GM19463 (cell line): ENCODE results near the gene CNDP1.

ENCODE experiments used
- ATAC-seq: cut with Tn5 transposase; IDR thresholded peaks from one replicate; pipeline ENCODE4 v1.9.1; 2021; ENCODE audit warnings: mild to moderate bottlenecking, moderate library complexity; ENCODE audit not compliant: unreplicated experiment

Gene CNDP1

DNA sequence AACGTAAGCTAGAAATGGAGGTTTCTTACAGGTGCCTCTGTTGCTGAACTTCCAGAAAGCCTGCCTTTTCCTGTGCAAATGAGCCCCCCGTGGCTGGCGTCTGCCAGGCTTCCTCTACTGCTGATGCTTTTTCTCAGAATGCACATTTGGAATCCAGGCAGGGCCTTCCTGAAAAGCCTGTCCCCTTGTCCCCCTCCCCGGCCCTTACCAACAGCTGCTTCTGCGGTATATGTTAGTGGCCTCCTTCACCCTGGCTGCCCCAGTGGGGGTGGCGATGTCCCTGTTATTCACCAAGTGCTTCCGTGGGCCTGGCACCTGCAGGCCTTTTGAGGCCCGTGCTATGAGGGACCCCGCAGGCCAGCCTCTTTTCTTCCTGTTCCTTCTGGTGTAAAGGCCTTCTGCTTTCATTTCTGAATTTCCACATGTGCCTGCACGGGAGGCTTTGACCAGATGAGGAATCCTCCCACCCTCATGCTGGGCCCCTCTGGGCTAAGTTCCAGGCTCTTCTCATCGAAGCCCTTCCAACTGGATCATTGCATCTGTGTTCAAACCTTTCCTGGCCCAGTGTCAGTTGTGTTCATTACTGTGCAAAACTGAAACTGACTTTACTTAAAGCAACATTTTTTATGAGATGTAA is 27.7 kb upstream of the CNDP1 start:
- ATAC-seq = no peak

DNA sequence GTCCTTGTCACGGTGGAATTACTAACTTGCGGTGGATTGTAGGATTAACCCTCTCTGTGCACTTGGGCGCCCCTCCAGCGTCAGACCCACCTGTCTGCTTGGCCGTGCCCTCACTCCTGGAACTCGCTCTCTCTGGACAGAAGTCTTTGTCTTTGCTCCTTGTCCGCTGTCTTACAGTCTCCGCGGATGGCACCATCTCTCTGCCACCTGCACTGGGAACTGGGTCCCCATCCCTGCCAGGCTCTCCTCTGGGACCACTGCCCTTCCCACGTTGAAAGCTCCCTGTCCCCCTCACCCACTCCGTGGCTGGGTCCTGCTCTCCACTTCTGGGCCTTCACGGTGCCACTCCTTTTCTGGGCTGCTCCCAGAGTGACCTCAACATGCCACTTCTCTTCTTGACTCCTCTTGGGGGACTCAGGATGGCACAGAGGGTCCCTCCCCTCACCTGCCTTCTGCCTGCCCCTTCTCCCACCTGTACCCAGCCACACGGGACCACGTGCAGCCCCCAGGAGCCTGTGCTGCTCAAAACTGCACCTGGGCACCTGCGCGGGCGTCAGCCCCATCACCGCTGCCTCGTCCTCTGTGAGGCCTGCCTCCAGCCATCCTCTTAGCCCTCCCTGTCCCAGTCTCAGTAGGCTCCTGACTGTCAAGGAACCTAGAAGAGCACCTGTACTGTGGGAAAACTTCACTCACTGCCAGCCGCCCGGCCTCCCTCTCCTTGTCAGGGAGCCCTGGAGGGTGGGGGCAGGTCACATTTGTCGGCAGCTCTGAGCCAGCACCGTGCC is 27.0 kb upstream of the CNDP1 start:
- ATAC-seq = no peak

GRCh38 chr18:74507927-74508326 is 26.4 kb upstream of the CNDP1 start:
- no peak for ATAC-seq

DNA sequence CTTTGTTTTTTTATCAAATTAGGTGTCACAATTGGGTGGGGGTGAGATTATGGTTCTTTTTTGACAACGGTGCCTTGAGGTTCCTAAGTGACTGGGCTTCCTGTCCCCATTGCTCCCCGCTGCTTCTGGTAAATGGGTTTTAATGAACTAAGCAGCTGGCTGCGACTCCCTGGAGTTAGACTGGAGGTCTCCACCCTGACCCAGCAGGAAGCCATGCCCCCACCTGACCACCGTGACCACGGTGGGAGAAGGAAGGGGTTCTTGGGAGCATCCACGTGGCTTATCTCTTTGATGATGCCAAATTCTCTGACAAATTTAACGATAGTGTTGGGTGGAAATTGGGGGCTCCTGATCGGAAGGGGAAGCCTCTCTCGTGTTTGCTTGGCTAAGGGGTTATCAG is 25.9 kb upstream of the CNDP1 start:
- no peak for ATAC-seq

GRCh38 chr18:74508821-74509225 is 25.5 kb upstream of the CNDP1 start:
- ATAC-seq = no peak

DNA sequence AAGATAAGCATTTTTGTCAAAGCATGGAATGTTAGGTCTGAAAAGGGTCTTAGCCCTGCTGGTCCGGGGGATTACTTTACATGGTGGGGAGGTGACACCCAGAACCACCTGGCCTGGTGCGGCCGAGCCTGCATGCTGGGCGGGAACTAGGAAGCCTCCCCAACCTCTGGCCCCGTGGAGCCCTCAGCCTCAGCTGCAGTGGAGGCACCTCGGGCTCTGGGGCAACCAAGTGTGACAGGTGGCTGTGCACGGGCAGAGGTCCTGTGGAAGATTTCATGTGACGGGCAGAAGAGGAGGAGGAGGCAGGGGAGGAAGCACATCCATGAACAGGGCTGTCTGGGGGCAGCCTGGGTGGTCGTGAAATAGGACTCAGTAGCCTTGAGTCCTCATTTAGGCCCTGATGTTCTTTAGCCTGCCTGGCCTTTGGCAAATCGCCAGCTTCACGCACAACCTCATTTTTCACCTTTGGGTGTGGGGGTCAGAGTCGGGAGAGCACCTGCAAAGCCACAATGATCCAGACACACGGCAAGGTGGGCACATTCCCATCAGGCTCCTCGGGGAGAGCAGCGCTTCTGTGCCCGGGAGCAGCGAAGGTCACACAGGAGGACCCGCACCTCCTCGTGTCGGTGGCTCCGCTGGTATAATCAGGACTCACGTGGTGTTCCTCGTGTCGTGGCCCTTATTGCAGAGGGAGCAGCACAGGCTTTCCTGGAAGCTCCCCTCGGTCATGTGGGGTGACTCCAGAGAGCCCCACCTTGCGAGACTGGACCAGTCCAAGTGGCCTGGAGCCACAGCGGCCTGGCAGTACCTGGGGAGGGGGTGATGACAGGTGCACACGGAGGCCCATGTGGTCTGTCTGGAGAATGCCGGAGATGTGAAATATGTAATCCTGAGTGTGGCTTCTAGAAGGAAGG is 24.2 kb upstream of the CNDP1 start:
- no peak for ATAC-seq

DNA sequence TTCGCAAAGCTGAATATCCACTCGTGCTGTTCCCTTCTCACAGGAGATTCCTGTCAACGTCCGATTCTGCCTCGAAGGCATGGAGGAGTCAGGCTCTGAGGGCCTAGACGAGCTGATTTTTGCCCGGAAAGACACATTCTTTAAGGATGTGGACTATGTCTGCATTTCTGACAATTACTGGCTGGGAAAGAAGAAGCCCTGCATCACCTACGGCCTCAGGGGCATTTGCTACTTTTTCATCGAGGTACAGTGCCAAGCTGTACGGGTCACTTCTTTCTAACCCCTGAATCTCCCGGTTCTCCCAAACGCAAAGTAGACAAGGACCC is 23.6 kb upstream of the CNDP1 start:
- no peak for ATAC-seq

GRCh38 chr18:74511823-74512222 is 22.5 kb upstream of the CNDP1 start:
- ATAC-seq = no peak

DNA sequence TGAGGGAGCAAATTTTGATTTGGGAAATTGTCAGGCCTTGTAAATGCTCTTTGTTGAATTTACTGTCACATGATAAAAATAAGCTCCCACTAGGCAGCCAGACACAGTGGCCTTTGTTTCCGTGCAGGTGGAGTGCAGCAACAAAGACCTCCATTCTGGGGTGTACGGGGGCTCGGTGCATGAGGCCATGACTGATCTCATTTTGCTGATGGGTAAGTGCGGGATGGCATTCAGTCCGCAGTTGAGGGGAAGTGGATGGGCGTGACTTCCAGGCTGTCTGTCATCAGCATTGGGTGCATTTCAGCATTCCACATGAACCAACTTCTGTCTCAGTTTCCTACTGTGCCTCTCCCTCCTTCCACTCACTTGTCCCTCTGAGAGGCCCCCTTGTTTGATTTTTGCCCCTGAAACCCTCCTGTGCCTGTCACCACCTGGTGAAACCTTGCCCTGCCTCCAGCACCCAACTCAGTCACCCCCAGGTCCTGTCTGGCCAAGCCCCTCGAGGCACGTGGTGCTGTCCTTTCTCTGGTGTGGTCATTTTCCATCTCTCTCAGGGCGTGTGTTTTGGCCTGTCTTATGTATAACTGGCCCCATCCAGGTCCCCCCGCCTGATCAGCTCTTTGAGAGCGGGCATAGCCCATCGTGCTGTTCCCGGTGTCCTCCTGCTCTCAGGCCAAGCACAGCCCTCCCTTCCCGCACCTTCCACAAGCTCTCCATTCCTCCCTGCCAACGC is 21.8 kb upstream of the CNDP1 start:
- ATAC-seq = no peak

- no peak for ATAC-seq
Measured at GRCh38 chr18:74513149-74513882, 21.0 kb upstream of the CNDP1 start.

GRCh38 chr18:74513883-74514205 is 20.5 kb upstream of the CNDP1 start:
- ATAC-seq = no peak

DNA sequence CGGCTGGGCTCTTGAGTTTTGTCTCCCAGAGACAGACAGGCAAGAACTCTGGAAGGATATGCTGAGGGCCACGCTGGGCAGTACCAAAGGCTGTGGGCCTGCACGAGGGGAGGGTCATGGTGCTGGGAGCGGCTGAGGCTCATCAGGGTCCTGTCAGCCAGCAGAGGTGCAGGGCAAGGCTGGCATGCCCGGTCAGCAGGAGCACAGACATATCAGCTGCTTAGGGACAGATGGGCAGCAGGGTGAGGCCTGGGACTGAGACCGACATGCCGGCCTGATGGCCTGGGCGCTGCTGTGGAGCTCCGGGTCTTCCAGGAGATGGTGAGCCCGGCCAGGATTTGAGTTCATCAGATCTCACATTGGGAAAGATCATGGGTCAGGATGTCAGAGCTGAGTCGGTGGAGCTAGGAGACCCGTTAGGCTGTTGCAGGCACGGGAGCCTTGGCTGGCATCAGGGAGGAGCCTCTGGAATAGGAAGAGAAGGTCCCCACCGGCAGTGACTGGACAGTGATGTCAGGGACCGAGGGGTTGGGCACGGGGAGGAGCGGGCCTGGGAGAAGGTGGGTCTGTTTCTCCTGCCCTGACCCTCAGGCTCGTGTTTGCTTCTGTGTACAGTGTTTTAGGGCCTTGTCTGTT is 19.3 kb upstream of the CNDP1 start:
- ATAC-seq = no peak

- ATAC-seq = no peak
Measured at GRCh38 chr18:74515620-74516231, 18.6 kb upstream of the CNDP1 start.

DNA sequence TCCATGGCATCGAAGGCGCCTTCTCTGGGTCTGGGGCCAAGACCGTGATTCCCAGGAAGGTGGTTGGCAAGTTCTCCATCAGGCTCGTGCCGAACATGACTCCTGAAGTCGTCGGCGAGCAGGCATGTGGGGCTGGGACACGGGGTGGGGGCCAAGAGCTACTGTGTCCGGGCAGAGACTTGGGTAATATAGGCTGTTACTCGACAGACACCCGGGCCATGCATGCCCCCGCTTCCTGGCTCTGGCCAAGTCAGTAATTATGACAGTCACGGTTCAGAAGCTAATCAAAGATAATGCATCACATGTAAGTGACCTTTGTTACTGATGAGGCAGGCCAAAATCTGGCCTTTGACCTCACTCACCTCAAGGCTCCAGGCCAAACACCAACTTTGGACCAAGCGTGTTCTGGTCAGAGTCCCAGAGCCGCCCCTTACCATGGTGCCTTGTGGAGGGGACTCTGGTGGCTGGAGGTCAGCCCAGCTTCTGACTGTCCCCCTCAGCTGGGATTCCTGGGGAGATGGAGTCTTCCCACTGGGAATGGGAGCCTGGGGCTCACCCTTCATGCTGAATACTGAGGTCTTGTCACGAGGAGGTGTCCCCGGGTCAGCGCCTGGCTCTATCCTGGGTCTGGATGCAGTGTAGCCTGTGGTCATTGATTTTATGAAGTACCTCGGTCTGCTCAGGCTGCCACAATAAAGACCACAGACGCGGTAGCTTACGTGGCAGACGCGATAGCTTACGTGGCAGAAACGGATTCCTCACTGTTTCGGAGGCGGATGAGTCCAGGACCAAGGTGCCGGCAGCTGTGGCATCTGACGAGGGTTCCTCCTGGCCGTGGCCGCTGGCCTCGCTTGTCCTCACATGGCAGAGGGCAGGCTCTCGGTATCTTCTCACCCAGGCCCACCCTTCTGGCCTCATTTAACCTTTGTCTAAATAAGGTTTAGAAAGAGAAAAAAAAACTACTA is 17.7 kb upstream of the CNDP1 start:
- ATAC-seq = no peak

DNA sequence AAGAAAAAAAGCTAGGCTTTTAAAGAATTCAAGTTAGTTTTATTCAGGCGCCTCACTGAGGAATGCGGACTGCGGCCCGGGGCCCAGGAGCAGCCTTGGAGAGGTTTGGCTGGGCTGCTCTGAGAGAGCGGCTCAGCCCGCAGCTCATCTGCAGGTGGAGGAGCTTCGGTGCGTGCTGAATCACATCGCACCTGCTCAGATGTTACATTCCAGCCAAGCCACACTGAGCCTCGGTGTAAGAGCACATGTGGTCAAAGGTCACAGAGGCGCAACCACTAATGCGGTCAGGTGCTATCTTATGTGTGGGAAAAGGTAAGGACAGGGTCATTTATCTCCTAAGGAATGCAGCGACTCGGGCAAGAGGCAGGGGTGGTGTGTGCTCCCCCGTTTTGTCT is 17.1 kb upstream of the CNDP1 start:
- no peak for ATAC-seq

- ATAC-seq = no peak
Measured at GRCh38 chr18:74518456-74519295, 15.6 kb upstream of the CNDP1 start.

- no peak for ATAC-seq
Measured at GRCh38 chr18:74519320-74520095, 14.8 kb upstream of the CNDP1 start.
